ENCODE data around the gene GPR39. TPM values are rescaled to one million over a fixed set of nuclear protein-coding genes. Genes with fewer than 3 reads are reported as not detected.

The GPR39 gene
- total RNA-seq, 4 donors from 2014 or later = 9.1 to 38.5 (median 25.9) TPM

GRCh38 chr2:132550946-132551345 is 134.3 kb downstream of the GPR39 start:
- TF ChIP-seq POLR2A (IDR thresholded peaks at IDR 0.05) = no peak
- TF ChIP-seq CTCF (IDR thresholded peaks at IDR 0.05) = no peak
- no peaks in the 10 kb centered on the region for H3K4me1 ChIP-seq
- no peaks in the 10 kb centered on the region for H3K27me3 ChIP-seq
- no peaks in the 10 kb centered on the region for H3K9me3 ChIP-seq
- H3K36me3 ChIP-seq = no peaks in the 10 kb centered on the region
- no peak overlapping the region for H3K27ac ChIP-seq
- DNase-seq = no peak
- H3K4me3 ChIP-seq = no peak overlapping the region

GRCh38 chr2:132557694-132558093 is 141.1 kb downstream of the GPR39 start:
- DNase-seq = no peak
- no peaks in the 10 kb centered on the region for H3K36me3 ChIP-seq

GRCh38 chr2:132559326-132559725 is 142.7 kb downstream of the GPR39 start:
- no peak overlapping the region for H3K27ac ChIP-seq
- TF ChIP-seq POLR2A (IDR thresholded peaks at IDR 0.05) (no peak), CTCF (IDR thresholded peaks at IDR 0.05) (no peak)
- no peak for DNase-seq
- H3K36me3 ChIP-seq = no peaks in the 10 kb centered on the region
- no peaks in the 10 kb centered on the region for H3K27me3 ChIP-seq
- H3K4me3 ChIP-seq = no peak overlapping the region
- H3K9me3 ChIP-seq = no peaks in the 10 kb centered on the region
- no peaks in the 10 kb centered on the region for H3K4me1 ChIP-seq

More at GRCh38 chr2:132557694-132558093, 141.1 kb downstream of the GPR39 start:
- Histone ChIP-seq H3K4me1 (no peaks in the 10 kb centered on the region), H3K4me3 (no peak overlapping the region), H3K27me3 (no peaks in the 10 kb centered on the region), H3K9me3 (no peaks in the 10 kb centered on the region), H3K27ac (no peak overlapping the region)
- TF ChIP-seq POLR2A (IDR thresholded peaks at IDR 0.05) (no peak), CTCF (IDR thresholded peaks at IDR 0.05) (no peak)

- Histone ChIP-seq H3K4me1 (no peaks in the 10 kb centered on the region), H3K36me3 (no peaks in the 10 kb centered on the region), H3K27me3 (no peaks in the 10 kb centered on the region), H3K9me3 (no peaks in the 10 kb centered on the region), H3K4me3 (no peak overlapping the region), H3K27ac (no peak overlapping the region)
- no peak for DNase-seq
- no peak for TF ChIP-seq CTCF (IDR thresholded peaks at IDR 0.05)
- TF ChIP-seq POLR2A (IDR thresholded peaks at IDR 0.05) = no peak
These were observed 143.3 kb downstream of the GPR39 start for GRCh38 chr2:132559921-132560320.

GRCh38 chr2:132560562-132560961 is 144.0 kb downstream of the GPR39 start:
- H3K27ac ChIP-seq = no peak overlapping the region
- no peaks in the 10 kb centered on the region for H3K4me1 ChIP-seq
- no peaks in the 10 kb centered on the region for H3K36me3 ChIP-seq
- H3K27me3 ChIP-seq = no peaks in the 10 kb centered on the region
- no peaks in the 10 kb centered on the region for H3K9me3 ChIP-seq
- DNase-seq = no peak
- no peak for TF ChIP-seq POLR2A (IDR thresholded peaks at IDR 0.05)
- TF ChIP-seq CTCF (IDR thresholded peaks at IDR 0.05) = no peak
- no peak overlapping the region for H3K4me3 ChIP-seq

- H3K36me3 ChIP-seq = no peaks in the 10 kb centered on the region
- H3K4me3 ChIP-seq = no peak overlapping the region
- H3K27me3 ChIP-seq = no peaks in the 10 kb centered on the region
- H3K27ac ChIP-seq = no peak overlapping the region
- no peaks in the 10 kb centered on the region for H3K9me3 ChIP-seq
- DNase-seq = no peak
- TF ChIP-seq POLR2A (IDR thresholded peaks at IDR 0.05) (no peak), CTCF (IDR thresholded peaks at IDR 0.05) (no peak)
- no peaks in the 10 kb centered on the region for H3K4me1 ChIP-seq
These were observed 145.6 kb downstream of the GPR39 start for GRCh38 chr2:132562245-132562644.

Data from Peyer's patch (tissue), 4 donors.